Measurements from ENCODE around the gene VEGFD.

- TF ChIP-seq CTCF (IDR thresholded peaks at IDR 0.05), result no peak
- no peak for TF ChIP-seq POLR2A (IDR thresholded peaks at IDR 0.05)
Measured at GRCh38 chrX:15404401-15405096, 20.3 kb upstream of the VEGFD start.

All from heart left ventricle (tissue), 13 donors.